ENCODE data around the gene WASHC2A. TPM values are rescaled to one million over a fixed set of nuclear protein-coding genes. Genes with fewer than 3 reads are reported as not detected.
"Not testable (repeated sequence)": the region's sequence is repeated elsewhere in the genome, so short reads cannot be mapped to it uniquely, and the experiment has no call there.

Gene WASHC2A
- total RNA-seq, result 10 to 100 TPM; 34.4 to 43.5 TPM
- 27.7 TPM for polyA plus RNA-seq (ENCODE audit: insufficient read depth, low read depth, low replicate concordance)
- long read RNA-seq, donor 1, result 0 reads
- long read RNA-seq, donor 2, full-length matches to known transcripts, result 1 of 1 reads
- long read RNA-seq, donor 2, partial matches to known transcripts, result 0 of 1 reads
- long read RNA-seq, donor 2, other reads (novel, unspliced or antisense), result 0 of 1 reads

DNA sequence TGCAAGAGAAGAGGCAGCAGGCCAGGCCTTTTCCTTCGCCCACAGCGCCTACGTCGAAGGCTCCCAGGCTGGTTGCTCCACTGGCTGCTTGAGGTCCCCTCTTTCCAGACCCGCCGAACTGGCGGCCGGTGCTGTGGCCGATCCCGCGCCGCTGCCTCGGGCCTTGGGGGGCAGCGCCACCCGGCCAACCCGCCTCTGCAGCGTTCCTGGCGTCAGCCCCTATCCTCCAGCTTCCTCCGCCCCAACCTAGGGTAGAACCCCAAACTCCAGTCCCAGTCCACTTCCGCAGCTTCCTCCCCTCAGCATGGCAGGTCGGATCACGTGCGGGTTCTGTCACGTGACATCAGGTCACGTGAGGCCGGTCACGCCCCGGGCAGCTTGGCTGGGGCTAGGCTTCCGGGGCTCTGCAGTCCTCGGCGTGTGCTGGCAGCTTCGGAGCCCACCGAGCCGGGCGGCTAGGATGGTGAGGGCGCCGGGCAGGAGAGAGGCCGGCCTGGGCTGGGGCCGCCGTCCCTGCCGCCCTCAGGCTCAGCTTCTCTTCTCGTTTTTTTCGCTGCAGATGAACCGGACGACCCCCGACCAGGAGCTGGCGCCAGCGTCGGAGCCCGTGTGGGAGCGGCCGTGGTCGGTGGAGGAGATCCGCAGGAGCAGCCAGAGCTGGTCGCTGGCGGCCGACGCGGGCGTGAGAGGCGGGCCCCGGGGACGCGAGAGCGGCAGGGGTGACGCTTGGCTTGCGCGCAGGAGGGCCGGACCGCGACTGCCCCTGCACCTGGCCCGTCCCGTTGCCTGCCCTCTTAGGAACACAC is at the start of gene WASHC2A:
Gene WASHC2A (plus strand): TSS at position 409 of the 806 bp plus-strand sequence. CDS start 52 bp downstream, at position 461.
- H3K9me3 ChIP-seq; H3K27me3 ChIP-seq; H3K36me3 ChIP-seq (ENCODE audit: low read depth, missing control alignments); intact Hi-C loops (cut with DNase I; ENCODE audit: low total_unique reads); H3K4me1 ChIP-seq: not testable (repeated sequence)
- peak; percentile 93 for DNase-seq
- Histone ChIP-seq H3K4me3 (peak within 1 kb of the TSS; percentile 67 to 80), H3K27ac (peak within 1 kb of the TSS; percentile 31 to 69)
- 0 to 1% methylated on average over 14 to 45 of the region's 73 CpGs for WGBS, 2 donors

GRCh38 chr10:50019279-50019678 is 48.5 kb upstream of the WASHC2A start:
- WGBS, 2 donors, result 86 to 87% methylated on average over 2 to 3 of the region's 3 CpGs
- DNase-seq; H3K4me3 ChIP-seq; H3K27ac ChIP-seq; H3K4me1 ChIP-seq; H3K9me3 ChIP-seq; intact Hi-C loops (cut with DNase I; ENCODE audit: low total_unique reads); H3K27me3 ChIP-seq; H3K36me3 ChIP-seq (ENCODE audit: low read depth, missing control alignments): not testable (repeated sequence)

DNA sequence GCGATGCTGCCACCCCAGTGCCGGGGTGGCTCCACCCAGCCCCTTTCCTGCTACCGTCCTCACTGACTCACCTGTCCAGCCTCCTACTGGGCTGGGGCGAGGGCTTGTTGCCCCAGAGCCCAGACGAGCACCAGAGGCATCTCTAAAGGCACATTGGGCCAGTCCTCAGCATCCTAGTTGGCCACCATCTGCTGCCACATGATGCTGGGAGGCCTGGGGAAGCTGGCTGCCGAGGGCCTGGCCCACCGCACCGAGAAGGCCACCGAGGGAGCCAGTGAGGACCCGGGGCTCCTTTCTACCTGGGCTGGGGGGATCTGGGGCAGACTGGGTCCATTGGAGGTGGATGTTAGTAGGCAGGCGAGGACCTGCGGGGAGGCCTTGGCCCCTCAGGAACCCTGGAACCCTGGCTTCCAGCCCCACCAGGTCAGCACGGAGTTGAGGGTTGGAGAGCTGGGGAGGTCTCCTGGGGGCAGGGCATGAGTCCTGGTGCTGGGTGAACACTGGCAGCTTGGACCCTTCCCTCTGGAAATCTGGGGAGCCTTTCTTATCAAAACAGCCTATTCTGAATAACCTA is 47.2 kb upstream of the WASHC2A start:
- H3K9me3 ChIP-seq; DNase-seq; H3K36me3 ChIP-seq (ENCODE audit: low read depth, missing control alignments); intact Hi-C loops (cut with DNase I; ENCODE audit: low total_unique reads); H3K4me3 ChIP-seq; H3K27ac ChIP-seq; H3K4me1 ChIP-seq; H3K27me3 ChIP-seq: not testable (repeated sequence)
- 87 to 100% methylated on average over 3 to 10 of the region's 13 CpGs for WGBS, 2 donors

DNA sequence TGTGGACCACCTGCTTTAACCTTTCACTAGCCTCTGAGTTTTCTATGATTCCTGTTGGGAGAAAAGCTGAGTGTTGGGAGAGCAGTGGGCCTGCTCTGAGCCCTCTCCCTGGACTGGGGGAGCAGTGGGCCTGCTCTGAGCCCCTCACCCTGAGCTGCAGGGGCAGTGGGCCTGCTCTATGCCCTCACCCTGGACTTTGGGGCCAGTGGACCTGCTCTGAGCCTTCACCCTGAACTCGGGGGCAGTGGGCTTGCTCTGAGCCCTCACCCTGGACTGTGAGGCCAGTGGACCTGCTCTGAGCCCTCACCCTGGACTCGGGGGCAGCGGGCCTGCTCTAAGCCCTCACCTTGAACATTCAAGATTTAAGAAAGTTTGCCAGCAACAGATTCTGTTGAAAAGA is 46.1 kb upstream of the WASHC2A start:
- intact Hi-C loops (cut with DNase I; ENCODE audit: low total_unique reads), result no loop called here
- H3K27me3 ChIP-seq, result no peaks in the 10 kb centered on the region
- H3K9me3 ChIP-seq, result no peaks in the 10 kb centered on the region
- no peak overlapping the region for H3K27ac ChIP-seq
- WGBS, 2 donors, result 87 to 92% methylated on average over 2 to 3 of the region's 3 CpGs
- H3K4me1 ChIP-seq, result no peaks in the 10 kb centered on the region
- TF ChIP-seq, protein P1, sequence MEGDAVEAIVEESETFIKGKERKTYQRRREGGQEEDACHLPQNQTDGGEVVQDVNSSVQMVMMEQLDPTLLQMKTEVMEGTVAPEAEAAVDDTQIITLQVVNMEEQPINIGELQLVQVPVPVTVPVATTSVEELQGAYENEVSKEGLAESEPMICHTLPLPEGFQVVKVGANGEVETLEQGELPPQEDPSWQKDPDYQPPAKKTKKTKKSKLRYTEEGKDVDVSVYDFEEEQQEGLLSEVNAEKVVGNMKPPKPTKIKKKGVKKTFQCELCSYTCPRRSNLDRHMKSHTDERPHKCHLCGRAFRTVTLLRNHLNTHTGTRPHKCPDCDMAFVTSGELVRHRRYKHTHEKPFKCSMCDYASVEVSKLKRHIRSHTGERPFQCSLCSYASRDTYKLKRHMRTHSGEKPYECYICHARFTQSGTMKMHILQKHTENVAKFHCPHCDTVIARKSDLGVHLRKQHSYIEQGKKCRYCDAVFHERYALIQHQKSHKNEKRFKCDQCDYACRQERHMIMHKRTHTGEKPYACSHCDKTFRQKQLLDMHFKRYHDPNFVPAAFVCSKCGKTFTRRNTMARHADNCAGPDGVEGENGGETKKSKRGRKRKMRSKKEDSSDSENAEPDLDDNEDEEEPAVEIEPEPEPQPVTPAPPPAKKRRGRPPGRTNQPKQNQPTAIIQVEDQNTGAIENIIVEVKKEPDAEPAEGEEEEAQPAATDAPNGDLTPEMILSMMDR (IDR thresholded peaks at IDR 0.05), result no peak
- no peak for TF ChIP-seq POLR2A (IDR thresholded peaks at IDR 0.05)
- no peaks in the 10 kb centered on the region for H3K36me3 ChIP-seq (ENCODE audit: low read depth, missing control alignments)
- no peak overlapping the region for H3K4me3 ChIP-seq
- DNase-seq, result no peak

DNA sequence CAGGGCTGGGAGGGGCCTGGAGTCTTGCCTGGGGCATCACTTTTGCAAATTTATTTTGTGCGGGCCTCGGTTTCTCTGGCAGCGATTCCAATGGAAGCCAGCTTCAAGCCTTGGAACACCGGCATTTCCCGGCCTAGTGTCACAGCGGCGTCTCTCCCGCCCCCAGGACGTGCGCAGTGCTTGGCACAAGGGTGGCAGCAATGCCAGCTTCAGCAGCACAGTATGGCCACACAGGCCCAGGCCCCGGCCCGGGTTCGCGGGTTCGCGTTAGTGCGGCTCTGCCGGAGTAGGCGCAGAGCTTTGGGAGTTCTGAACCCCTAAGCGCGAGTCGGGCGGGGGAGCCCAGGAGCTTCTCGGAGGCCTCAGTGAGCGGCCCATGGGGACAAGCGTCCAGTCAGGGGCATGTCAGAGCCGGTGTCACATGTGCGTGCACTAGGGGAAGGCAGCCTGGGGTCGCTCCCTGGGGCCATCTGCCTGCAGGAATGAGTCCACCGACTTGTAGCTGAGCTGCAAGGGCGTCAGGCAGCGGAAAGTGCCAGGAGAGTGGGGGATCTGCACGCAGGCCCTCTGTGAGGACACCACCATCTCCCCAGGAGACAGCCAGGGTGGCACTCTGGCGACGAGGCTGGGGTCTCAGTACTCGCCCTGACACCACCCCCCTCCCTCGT is 42.9 kb upstream of the WASHC2A start:
- 11 to 19% methylated on average over 8 to 30 of the region's 37 CpGs for WGBS, 2 donors
- H3K27me3 ChIP-seq; intact Hi-C loops (cut with DNase I; ENCODE audit: low total_unique reads); H3K4me1 ChIP-seq; H3K27ac ChIP-seq; DNase-seq; H3K9me3 ChIP-seq; H3K4me3 ChIP-seq; H3K36me3 ChIP-seq (ENCODE audit: low read depth, missing control alignments): not testable (repeated sequence)

- no peaks in the 10 kb centered on the region for H3K4me1 ChIP-seq
- WGBS, 2 donors, result 86 to 89% methylated on average over 10 to 14 of the region's 14 CpGs
- no peaks in the 10 kb centered on the region for H3K9me3 ChIP-seq
- DNase-seq, result no peak
- intact Hi-C loops (cut with DNase I; ENCODE audit: low total_unique reads), result no loop called here
- no peaks in the 10 kb centered on the region for H3K36me3 ChIP-seq (ENCODE audit: low read depth, missing control alignments)
- no peak overlapping the region for H3K27ac ChIP-seq
- TF ChIP-seq, protein P1 (IDR thresholded peaks at IDR 0.05), result no peak
- no peak for TF ChIP-seq POLR2A (IDR thresholded peaks at IDR 0.05)
- H3K27me3 ChIP-seq, result no peaks in the 10 kb centered on the region
- no peak overlapping the region for H3K4me3 ChIP-seq
These were observed 42.1 kb upstream of the WASHC2A start for GRCh38 chr10:50025627-50026026.
